ENCODE results near the gene CDYL2.

DNA sequence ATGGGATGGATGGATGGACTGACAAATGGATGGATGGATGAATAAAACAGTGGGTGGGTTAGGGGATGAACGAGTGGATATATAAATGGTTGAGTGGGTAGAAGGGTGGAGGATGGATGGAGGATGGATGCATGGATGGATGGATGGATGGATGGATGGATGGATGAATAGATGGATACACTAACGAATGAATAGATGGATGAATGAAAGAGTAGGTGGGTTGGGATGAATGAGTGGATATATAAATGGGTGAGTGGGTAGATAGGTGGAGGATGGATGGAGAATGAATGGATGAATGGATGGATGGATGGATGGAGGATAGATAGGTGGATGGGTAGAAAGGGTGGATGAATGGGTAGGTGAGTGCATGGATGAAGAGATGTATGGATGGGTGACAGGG, 62.1 kb downstream of the CDYL2 start:
- TF ChIP-seq EZH2 (IDR thresholded peaks at IDR 0.05) (no peak), POLR2AphosphoS5 (IDR thresholded peaks at IDR 0.05; ENCODE audit: borderline replicate concordance, low read depth, low read length) (no peak), FOXP2 (optimal IDR thresholded peaks at IDR 0.05; ENCODE audit: control extremely low read depth, extremely low read length, insufficient read depth) (no peak)
